Liver (tissue), 9 donors: ENCODE measurements around the gene XPNPEP3. TPM values are rescaled to one million over a fixed set of nuclear protein-coding genes. Genes with fewer than 3 reads are reported as not detected.
A peak's percentile ranks its signal among the peaks of the same experiment; 100 is the strongest.
"Not testable (repeated sequence)": the region's sequence is repeated elsewhere in the genome, so short reads cannot be mapped to it uniquely, and the experiment has no call there.

Source experiments
- DNase-seq: peaks from one replicate; pipeline ENCODE4 v3.0.0-alpha.2; 2017; ENCODE audit warnings: low spot score
- H3K27ac ChIP-seq, 2 donors: one replicate each; pipeline ENCODE4 v1.7.0; 2013; ENCODE audit warnings: inconsistent platforms in 2 of 2, low read length in 2 of 2, control low read depth in 1 of 2, low read depth in 1 of 2, mild to moderate bottlenecking in 1 of 2
- H3K27me3 ChIP-seq, 4 donors: one replicate each; pipeline versions ENCODE4 v1.6.1 to v1.7.0; 2013; ENCODE audit warnings: low read length in 3 of 4, inconsistent platforms in 1 of 4, mild to moderate bottlenecking in 1 of 4, moderate library complexity in 1 of 4; ENCODE audit not compliant: control insufficient read depth in 4 of 4, insufficient read depth in 4 of 4
- H3K36me3 ChIP-seq, 4 donors: one replicate each; pipeline versions ENCODE4 v1.6.1 to v1.7.0; 2013; ENCODE audit warnings: low read length in 3 of 4, mild to moderate bottlenecking in 3 of 4, low read depth in 1 of 4, moderate library complexity in 1 of 4; ENCODE audit not compliant: control insufficient read depth in 4 of 4, insufficient read depth in 3 of 4
- H3K4me1 ChIP-seq, 4 donors: one replicate each; pipeline versions ENCODE4 v1.6.1 to v1.7.0; 2013; ENCODE audit warnings: low read length in 3 of 4, mild to moderate bottlenecking in 3 of 4, moderate library complexity in 1 of 4; ENCODE audit not compliant: control insufficient read depth in 4 of 4, insufficient read depth in 4 of 4
- H3K4me3 ChIP-seq, 3 donors: one replicate each; pipeline versions ENCODE4 v1.6.1 to v1.7.0; 2013; ENCODE audit warnings: low read length in 3 of 3, control low read depth in 1 of 3, low read depth in 1 of 3, mild to moderate bottlenecking in 1 of 3
- H3K9ac ChIP-seq, 2 donors: one replicate each; pipeline ENCODE4 v1.7.0; 2013; ENCODE audit warnings: low read length in 2 of 2, mild to moderate bottlenecking in 2 of 2, moderate library complexity in 2 of 2, control low read depth in 1 of 2, low read depth in 1 of 2
- H3K9me3 ChIP-seq, 4 donors: one replicate each; pipeline versions ENCODE4 v1.6.1 to v1.7.0; 2013; ENCODE audit warnings: low read length in 3 of 4; ENCODE audit not compliant: control insufficient read depth in 4 of 4
- ATF3 ChIP-seq: IDR thresholded peaks from 2 replicates; pipeline ENCODE4 v1.6.1; 2016; ENCODE audit warnings: antibody characterized with exemption
- EGR1 ChIP-seq, 2 donors: IDR thresholded peaks; 2 replicates each; pipeline ENCODE4 v1.6.1; 2016 to 2018; ENCODE audit warnings: antibody characterized with exemption in 2 of 2, low read depth in 2 of 2
- FOXA1 ChIP-seq: IDR thresholded peaks from 2 replicates; pipeline ENCODE4 v1.6.1; 2016; ENCODE audit warnings: antibody characterized with exemption
- FOXA2 ChIP-seq: IDR thresholded peaks from 2 replicates; pipeline ENCODE4 v1.6.1; 2016; ENCODE audit warnings: antibody characterized with exemption
- GABPA ChIP-seq, 2 donors: IDR thresholded peaks in 1 of 2; conservative IDR thresholded peaks in 1 of 2; 2 replicates each; pipeline ENCODE4 v1.6.1; 2016; ENCODE audit warnings: antibody characterized with exemption in 2 of 2, mild to moderate bottlenecking in 1 of 2, moderate library complexity in 1 of 2
- HNF4A ChIP-seq, 2 donors: conservative IDR thresholded peaks; 2 replicates each; pipeline ENCODE4 v1.6.1; 2016; ENCODE audit warnings: antibody characterized with exemption in 2 of 2, mild to moderate bottlenecking in 2 of 2
- HNF4G ChIP-seq: IDR thresholded peaks from 2 replicates; pipeline ENCODE4 v1.6.1; 2016; ENCODE audit warnings: antibody characterized with exemption
- MAX ChIP-seq: IDR thresholded peaks from 2 replicates; pipeline ENCODE4 v1.6.1; 2016; ENCODE audit warnings: antibody characterized with exemption
- NR2F2 ChIP-seq: IDR thresholded peaks from 2 replicates; pipeline ENCODE4 v1.6.1; 2016; ENCODE audit warnings: antibody characterized with exemption
- RXRA ChIP-seq, 2 donors: IDR thresholded peaks; 2 replicates each; pipeline ENCODE4 v1.6.1; 2017 to 2018; ENCODE audit warnings: antibody characterized with exemption in 2 of 2, mild to moderate bottlenecking in 1 of 2
- SP1 ChIP-seq: IDR thresholded peaks from 2 replicates; pipeline ENCODE4 v1.6.1; 2018; ENCODE audit warnings: antibody characterized with exemption, mild to moderate bottlenecking
- TAF1 ChIP-seq: conservative IDR thresholded peaks from 2 replicates; pipeline ENCODE4 v1.6.1; 2016; ENCODE audit warnings: antibody characterized with exemption, mild to moderate bottlenecking
- ZBTB33 ChIP-seq: IDR thresholded peaks from 2 replicates; pipeline ENCODE4 v1.6.1; 2016; ENCODE audit warnings: antibody characterized with exemption
- WGBS: extraction: QIAGEN DNeasy Blood & Tissue Kit; methylation state at CpG from one replicate; pipeline ENCODE4 v1.1.7; 2013; 5-methylcytosine and 5-hydroxymethylcytosine counted together
- polyA plus RNA-seq, 2 donors: library from polyadenylated mRNA; stranded (reverse) in 1 of 2; unstranded in 1 of 2; fragments of 200-250 nt in 1 of 2; fragments of >200 nt in 1 of 2; fragmentation: Nextera tagmentation in 1 of 2; extraction: Ambion mirVana in 1 of 2; gene quantifications; one replicate each; pipeline versions ENCODE4 v1.2.1 to v1.2.3, GENCODE V29; 2013 to 2015
- total RNA-seq, 2 donors: library from RNA; depleted of rRNA; stranded (reverse); fragments of >200 nt; gene quantifications; one replicate each; pipeline ENCODE4 v1.2.3, GENCODE V29; 2014
- donor health status: healthy.
- donor health status: healthy.
- donor health status: healthy.
- donor health status: healthy.
- donor health status: healthy.

Gene XPNPEP3
- total and polyA plus RNA-seq, 4 donors = 5.5 to 16.4 (median 8.6) TPM

- DNase-seq = no peak
- 40% methylated on average over 2 of the region's 2 CpGs for WGBS
- TF ChIP-seq HNF4G = no peak
- TF ChIP-seq NR2F2 = no peak
Observed at GRCh38 chr22:40867109-40867508, 10.2 kb downstream of the XPNPEP3 start.

GRCh38 chr22:40868379-40868778, 11.4 kb downstream of the XPNPEP3 start:
- 38% methylated on average over 6 of the region's 6 CpGs for WGBS
- not testable (repeated sequence) for H3K4me3 ChIP-seq
- H3K27ac ChIP-seq = peak overlapping the region in 1 of 2 donors; percentile 17

More at GRCh38 chr22:40867109-40867508, 10.2 kb downstream of the XPNPEP3 start:
- Histone ChIP-seq H3K9me3 (no peaks in the 10 kb centered on the region), H3K9ac (no peak overlapping the region), H3K4me3 (no peak overlapping the region), H3K36me3 (peaks cover 0 to 11% (median 1%) of the 10 kb centered on the region in 4 donors), H3K4me1 (peaks cover 3 to 21% (median 11%) of the 10 kb centered on the region in 4 donors), H3K27me3 (no peaks in the 10 kb centered on the region), H3K27ac (no peak overlapping the region)

GRCh38 chr22:40874016-40874415, 17.1 kb downstream of the XPNPEP3 start:
- Histone ChIP-seq H3K4me3 (no peak overlapping the region), H3K36me3 (peaks cover 0 to 13% (median 3%) of the 10 kb centered on the region in 4 donors), H3K9ac (no peak overlapping the region), H3K4me1 (peaks cover 0 to 3% (median 0%) of the 10 kb centered on the region in 4 donors), H3K27ac (no peak overlapping the region), H3K27me3 (no peaks in the 10 kb centered on the region), H3K9me3 (no peaks in the 10 kb centered on the region)
- TF ChIP-seq HNF4G (no peak), ZBTB33 (no peak), MAX (no peak), FOXA2 (no peak), ATF3 (no peak), GABPA (IDR thresholded peaks at IDR 0.05 in 1 of 2, conservative IDR thresholded peaks at IDR 0.05 in 1 of 2) (no peak), FOXA1 (no peak), HNF4A (conservative IDR thresholded peaks at IDR 0.05) (no peak), TAF1 (no peak), RXRA (IDR thresholded peaks at IDR 0.05) (no peak)
- 94% methylated on average over 3 of the region's 3 CpGs for WGBS
- DNase-seq = no peak

More at GRCh38 chr22:40868379-40868778, 11.4 kb downstream of the XPNPEP3 start:
- Histone ChIP-seq H3K4me1 (peaks cover 3 to 18% (median 11%) of the 10 kb centered on the region in 4 donors), H3K36me3 (peaks cover 0 to 13% (median 1%) of the 10 kb centered on the region in 4 donors)
- H3K9ac ChIP-seq, H3K9me3 ChIP-seq, H3K27me3 ChIP-seq, DNase-seq: not testable (repeated sequence)
- peak; percentile 32 to 39 for TF ChIP-seq RXRA (IDR thresholded peaks at IDR 0.05)
- TF ChIP-seq HNF4A (conservative IDR thresholded peaks at IDR 0.05) = peak; percentile 70 to 73
- peak in 1 of 2 donors; percentile 49 for TF ChIP-seq EGR1 (IDR thresholded peaks at IDR 0.05; ENCODE audit: low read depth in 2 of 2)
- TF ChIP-seq SP1 = peak; percentile 53
- TF ChIP-seq HNF4G = peak; percentile 43
